GM23248 (cell line): Measurements from ENCODE around the gene CACNB4. TPM values are rescaled to one million over a fixed set of nuclear protein-coding genes. Genes with fewer than 3 reads are reported as not detected.

Experiments used
- DNase-seq: peaks from one replicate; pipeline ENCODE4 v3.0.0-alpha.2; 2015
- H2AFZ ChIP-seq: fragments of 200-600 bp; sonication (generic); 2 replicates; pipeline ENCODE4 v1.6.1; 2016; ENCODE audit warnings: antibody characterized with exemption
- H3F3A ChIP-seq: fragments of 200-600 bp; sonication (generic); 2 replicates; pipeline ENCODE4 v1.6.1; 2016; ENCODE audit warnings: mild to moderate bottlenecking, antibody characterized with exemption, mixed run types; ENCODE audit not compliant: insufficient read depth
- H3K27ac ChIP-seq: fragments of 200-600 bp; sonication (generic); 2 replicates; pipeline ENCODE4 v1.5.1; 2016; ENCODE audit warnings: mild to moderate bottlenecking
- H3K27me3 ChIP-seq: fragments of 200-600 bp; sonication (generic); replicated peaks from 2 replicates; pipeline ENCODE4 v1.6.1; 2016; ENCODE audit warnings: mild to moderate bottlenecking; ENCODE audit not compliant: insufficient read depth
- H3K36me3 ChIP-seq: fragments of 200-600 bp; sonication (generic); 2 replicates; pipeline ENCODE4 v1.6.1; 2016; ENCODE audit warnings: low read depth, mild to moderate bottlenecking
- H3K4me1 ChIP-seq: fragments of 200-600 bp; sonication (generic); 2 replicates; pipeline ENCODE4 v1.6.1; 2016; ENCODE audit warnings: mild to moderate bottlenecking; ENCODE audit not compliant: insufficient read depth
- H3K4me2 ChIP-seq: fragments of 200-600 bp; sonication (generic); one replicate; pipeline ENCODE4 v1.6.1; 2016; ENCODE audit warnings: mild to moderate bottlenecking; ENCODE audit not compliant: unreplicated experiment
- H3K4me3 ChIP-seq: fragments of 200-600 bp; sonication (generic); 2 replicates; pipeline ENCODE4 v1.5.1; 2016; ENCODE audit warnings: mild to moderate bottlenecking
- H3K79me2 ChIP-seq: fragments of 200-600 bp; sonication (generic); 2 replicates; pipeline ENCODE4 v1.6.1; 2016; ENCODE audit warnings: mild to moderate bottlenecking; ENCODE audit not compliant: insufficient read depth
- H3K9ac ChIP-seq: fragments of 200-600 bp; sonication (generic); 2 replicates; pipeline ENCODE4 v1.6.1; 2016; ENCODE audit warnings: mild to moderate bottlenecking
- H3K9me2 ChIP-seq: fragments of 200-600 bp; sonication (generic); 2 replicates; pipeline ENCODE4 v1.6.1; 2016; ENCODE audit warnings: mixed run types, mild to moderate bottlenecking, moderate library complexity; ENCODE audit not compliant: insufficient read depth
- H3K9me3 ChIP-seq: fragments of 200-600 bp; sonication (generic); one replicate; pipeline ENCODE4 v1.6.1; 2017; ENCODE audit warnings: low read depth
- H4K20me1 ChIP-seq: fragments of 200-600 bp; sonication (generic); 2 replicates; pipeline ENCODE4 v1.6.0; 2016; ENCODE audit not compliant: insufficient read depth
- EZH2 ChIP-seq: fragments of 200-600 bp; sonication (generic); IDR thresholded peaks from 2 replicates; pipeline ENCODE4 v1.6.1; 2018; ENCODE audit warnings: antibody characterized with exemption, mild to moderate bottlenecking; ENCODE audit not compliant: insufficient read depth, poor library complexity, severe bottlenecking
- EZH2phosphoT487 ChIP-seq: fragments of 200-600 bp; sonication (generic); IDR thresholded peaks from 2 replicates; pipeline ENCODE4 v1.6.1; 2018; ENCODE audit warnings: antibody characterized with exemption, moderate library complexity, mild to moderate bottlenecking, low read depth; ENCODE audit not compliant: insufficient read depth
- WGBS, 2 experiments: methylation state at CpG; one replicate each; pipeline ENCODE4 v1.1.6; 2015 to 2017; ENCODE audit warnings: low lambda C conversion rate in 2 of 2, low coverage in 1 of 2; ENCODE audit errors: missing lambda C conversion rate in 2 of 2; 5-methylcytosine and 5-hydroxymethylcytosine counted together
- in situ Hi-C: fragments of 300-500 bp; cut with MboI; formaldehyde crosslinking; loops from 2 replicates; pipeline ENCODE4 v1.15.0; 2020
- polyA plus RNA-seq: library from polyadenylated mRNA; unstranded; fragments of >200 nt; fragmentation: Nextera tagmentation; extraction: Ambion mirVana; gene quantifications from 2 replicates; pipeline ENCODE4 v1.2.1, GENCODE V29; 2016
- total RNA-seq: library from RNA; depleted of rRNA; stranded (reverse); fragments of >200 nt; shearing (Covaris generic); gene quantifications from 2 replicates; pipeline ENCODE4 v1.2.3, GENCODE V29; 2014

Gene CACNB4
- total and polyA plus RNA-seq, 2 experiments from 2014 or later: 0.05 to 0.11 TPM

- in situ Hi-C loops: no loop called here
- no peak overlapping the region for H3K4me2 ChIP-seq
- no peak overlapping the region for H3K4me3 ChIP-seq
- no peaks in the 10 kb centered on the region for H3K4me1 ChIP-seq
- H3K79me2 ChIP-seq: no peaks in the 10 kb centered on the region
- TF ChIP-seq EZH2phosphoT487 (no peak), EZH2 (no peak)
- no peaks in the 10 kb centered on the region for H3F3A ChIP-seq
- H3K9me3 ChIP-seq: no peaks in the 10 kb centered on the region
- H4K20me1 ChIP-seq: no peaks in the 10 kb centered on the region
- no peak for DNase-seq
- no peak overlapping the region for H3K27ac ChIP-seq
- H3K9ac ChIP-seq: no peak overlapping the region
- no peaks in the 10 kb centered on the region for H3K36me3 ChIP-seq
- H2AFZ ChIP-seq: no peak overlapping the region
- WGBS, 2 experiments: 0 to 4% methylated on average over 2 of the region's 2 CpGs
- no peaks in the 10 kb centered on the region for H3K9me2 ChIP-seq
- no peaks in the 10 kb centered on the region; the same call in 1 of the 2 replicates for H3K27me3 ChIP-seq
These were observed 114.3 kb downstream of the CACNB4 start for GRCh38 chr2:151984424-151985083.

GRCh38 chr2:151983221-151983620 lies 115.6 kb downstream of the CACNB4 start:
- 21 to 23% methylated on average over 2 of the region's 2 CpGs for WGBS, 2 experiments
- H3K9me2 ChIP-seq: no peaks in the 10 kb centered on the region
- H3K9me3 ChIP-seq: no peaks in the 10 kb centered on the region
- no peaks in the 10 kb centered on the region for H3K36me3 ChIP-seq
- TF ChIP-seq EZH2 (no peak), EZH2phosphoT487 (no peak)
- no peaks in the 10 kb centered on the region for H3K79me2 ChIP-seq
- no peak overlapping the region for H3K4me2 ChIP-seq
- H3K4me3 ChIP-seq: no peak overlapping the region
- no peaks in the 10 kb centered on the region for H3F3A ChIP-seq
- H3K27ac ChIP-seq: no peak overlapping the region
- H3K9ac ChIP-seq: no peak overlapping the region
- H3K4me1 ChIP-seq: no peaks in the 10 kb centered on the region
- no peak overlapping the region for H2AFZ ChIP-seq
- H4K20me1 ChIP-seq: no peaks in the 10 kb centered on the region
- in situ Hi-C loops: no loop called here
- no peak for DNase-seq
- no peaks in the 10 kb centered on the region; the same call in 1 of the 2 replicates for H3K27me3 ChIP-seq

GRCh38 chr2:151981886-151982285 lies 117.0 kb downstream of the CACNB4 start:
- no peak overlapping the region for H3K4me2 ChIP-seq
- no peak overlapping the region for H3K27ac ChIP-seq
- no peaks in the 10 kb centered on the region; the same call in 1 of the 2 replicates for H3K27me3 ChIP-seq
- 19 to 30% methylated on average over 1 of the region's 1 CpG for WGBS, 2 experiments
- no peak for DNase-seq
- no peaks in the 10 kb centered on the region for H3K79me2 ChIP-seq
- no peaks in the 10 kb centered on the region for H3K4me1 ChIP-seq
- H3F3A ChIP-seq: no peaks in the 10 kb centered on the region
- no peaks in the 10 kb centered on the region for H4K20me1 ChIP-seq
- H3K36me3 ChIP-seq: no peaks in the 10 kb centered on the region
- H2AFZ ChIP-seq: no peak overlapping the region
- H3K9ac ChIP-seq: no peak overlapping the region
- no peaks in the 10 kb centered on the region for H3K9me3 ChIP-seq
- no peaks in the 10 kb centered on the region for H3K9me2 ChIP-seq
- in situ Hi-C loops: no loop called here
- TF ChIP-seq EZH2: no peak
- no peak for TF ChIP-seq EZH2phosphoT487
- H3K4me3 ChIP-seq: no peak overlapping the region

GRCh38 chr2:151979694-151980093 lies 119.2 kb downstream of the CACNB4 start:
- no peaks in the 10 kb centered on the region for H3K36me3 ChIP-seq
- H3K27ac ChIP-seq: no peak overlapping the region
- no peak overlapping the region for H3K4me3 ChIP-seq
- no peaks in the 10 kb centered on the region for H3K27me3 ChIP-seq
- H3K4me1 ChIP-seq: no peaks in the 10 kb centered on the region
- no peaks in the 10 kb centered on the region for H4K20me1 ChIP-seq
- no peak for DNase-seq
- H3K79me2 ChIP-seq: no peaks in the 10 kb centered on the region
- in situ Hi-C loops: no loop called here
- no peaks in the 10 kb centered on the region for H3K9me2 ChIP-seq
- TF ChIP-seq EZH2phosphoT487: no peak
- TF ChIP-seq EZH2: no peak
- no peak overlapping the region for H2AFZ ChIP-seq
- no peak overlapping the region for H3K9ac ChIP-seq
- no peaks in the 10 kb centered on the region for H3F3A ChIP-seq
- WGBS, 2 experiments: 65 to 69% methylated on average over 3 of the region's 3 CpGs
- no peak overlapping the region for H3K4me2 ChIP-seq
- no peaks in the 10 kb centered on the region for H3K9me3 ChIP-seq

- 62 to 78% methylated on average over 7 of the region's 7 CpGs for WGBS, 2 experiments
- Histone ChIP-seq H3K9ac (no peak overlapping the region), H3K9me3 (no peaks in the 10 kb centered on the region), H3K9me2 (no peaks in the 10 kb centered on the region), H3K27ac (no peak overlapping the region), H3K27me3 (no peaks in the 10 kb centered on the region), H3K4me3 (no peak overlapping the region), H2AFZ (no peak overlapping the region), H3K36me3 (no peaks in the 10 kb centered on the region), H3F3A (no peaks in the 10 kb centered on the region), H4K20me1 (no peaks in the 10 kb centered on the region), H3K79me2 (no peaks in the 10 kb centered on the region), H3K4me2 (no peak overlapping the region), H3K4me1 (no peaks in the 10 kb centered on the region)
- no peak for DNase-seq
- TF ChIP-seq EZH2phosphoT487 (no peak), EZH2 (no peak)
- in situ Hi-C loops: no loop called here
These were observed 120.1 kb downstream of the CACNB4 start for GRCh38 chr2:151978709-151979108.
